Nephron progenitor cell (in vitro differentiated cells): ENCODE results near the gene KIAA1549.

Experiments
- DNase-seq: peaks from one replicate; pipeline ENCODE4 v3.0.0; 2021
- H3K27ac Mint-ChIP-seq: 2 replicates; pipeline ENCODE4 v1.8.0; 2021; ENCODE audit warnings: mild to moderate bottlenecking, moderate library complexity, mixed read lengths
- H3K27me3 Mint-ChIP-seq: 2 replicates; pipeline ENCODE4 v1.8.0; 2021; ENCODE audit warnings: mild to moderate bottlenecking, low read depth, mixed read lengths; ENCODE audit not compliant: poor library complexity
- H3K36me3 Mint-ChIP-seq: 2 replicates; pipeline ENCODE4 v1.8.0; 2021; ENCODE audit warnings: low read depth, mixed read lengths
- H3K4me1 Mint-ChIP-seq: 2 replicates; pipeline ENCODE4 v1.8.0; 2021; ENCODE audit warnings: mixed read lengths
- H3K4me3 Mint-ChIP-seq: 2 replicates; pipeline ENCODE4 v1.8.0; 2021; ENCODE audit warnings: mild to moderate bottlenecking, moderate library complexity, mixed read lengths
- H3K9me3 Mint-ChIP-seq: 2 replicates; pipeline ENCODE4 v1.8.0; 2021; ENCODE audit warnings: mild to moderate bottlenecking, moderate library complexity, mixed read lengths
- TF ChIP-seq, protein P1 (sequence below): fragments of 200-600 bp; sonication (generic); IDR thresholded peaks from 2 replicates; pipeline ENCODE4 v1.5.0; 2021; ENCODE audit warnings: antibody characterized with exemption

The KIAA1549 gene

DNA sequence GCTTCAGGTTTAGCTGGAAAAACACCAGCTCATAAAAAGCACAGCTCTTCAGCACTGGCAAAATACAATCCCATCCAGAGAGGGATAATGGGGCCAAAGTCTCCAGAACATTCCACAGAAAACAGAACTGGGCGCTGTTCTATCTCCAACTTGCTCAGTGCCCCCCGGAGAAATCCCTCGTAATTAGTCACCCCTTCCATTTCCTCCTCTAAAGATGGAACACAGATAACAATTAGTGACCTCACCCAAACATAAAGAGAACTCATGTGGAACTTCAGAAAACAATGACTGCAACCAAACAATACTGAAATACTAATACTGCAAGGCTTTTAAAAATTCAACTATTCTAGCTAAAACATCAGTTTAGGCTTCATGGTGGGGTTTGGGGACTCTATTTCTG is 46.3 kb downstream of the KIAA1549 start:
- Mint-ChIP-seq H3K27me3 (peaks cover 3% of the 10 kb centered on the region), H3K27ac (peak overlapping the region; percentile 4), H3K4me3 (no peak overlapping the region), H3K9me3 (no peaks in the 10 kb centered on the region), H3K36me3 (peaks cover 47% of the 10 kb centered on the region), H3K4me1 (peaks cover 48% of the 10 kb centered on the region)
- DNase-seq = no peak
- TF ChIP-seq, protein P1, sequence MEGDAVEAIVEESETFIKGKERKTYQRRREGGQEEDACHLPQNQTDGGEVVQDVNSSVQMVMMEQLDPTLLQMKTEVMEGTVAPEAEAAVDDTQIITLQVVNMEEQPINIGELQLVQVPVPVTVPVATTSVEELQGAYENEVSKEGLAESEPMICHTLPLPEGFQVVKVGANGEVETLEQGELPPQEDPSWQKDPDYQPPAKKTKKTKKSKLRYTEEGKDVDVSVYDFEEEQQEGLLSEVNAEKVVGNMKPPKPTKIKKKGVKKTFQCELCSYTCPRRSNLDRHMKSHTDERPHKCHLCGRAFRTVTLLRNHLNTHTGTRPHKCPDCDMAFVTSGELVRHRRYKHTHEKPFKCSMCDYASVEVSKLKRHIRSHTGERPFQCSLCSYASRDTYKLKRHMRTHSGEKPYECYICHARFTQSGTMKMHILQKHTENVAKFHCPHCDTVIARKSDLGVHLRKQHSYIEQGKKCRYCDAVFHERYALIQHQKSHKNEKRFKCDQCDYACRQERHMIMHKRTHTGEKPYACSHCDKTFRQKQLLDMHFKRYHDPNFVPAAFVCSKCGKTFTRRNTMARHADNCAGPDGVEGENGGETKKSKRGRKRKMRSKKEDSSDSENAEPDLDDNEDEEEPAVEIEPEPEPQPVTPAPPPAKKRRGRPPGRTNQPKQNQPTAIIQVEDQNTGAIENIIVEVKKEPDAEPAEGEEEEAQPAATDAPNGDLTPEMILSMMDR = no peak

DNA sequence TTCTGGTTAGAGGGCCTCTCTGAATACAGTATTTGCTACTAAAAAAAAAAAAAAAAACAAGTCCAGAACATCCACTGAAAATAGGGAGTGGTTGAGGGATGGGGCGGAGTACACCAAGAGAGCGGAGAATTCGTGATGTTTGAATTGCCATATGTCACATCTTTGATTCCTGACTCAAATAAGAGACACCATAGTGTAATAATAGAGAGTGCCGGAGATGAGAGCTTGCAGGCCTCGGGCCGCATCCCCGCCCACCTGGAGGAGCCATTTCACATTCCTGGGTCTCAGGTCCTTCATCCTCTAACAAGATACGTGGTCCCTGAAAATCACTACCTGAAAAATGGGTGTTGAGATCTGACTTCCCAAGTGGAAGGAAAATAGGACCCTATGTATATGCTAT is 46.8 kb downstream of the KIAA1549 start:
- Mint-ChIP-seq H3K4me1 (peaks cover 48% of the 10 kb centered on the region), H3K36me3 (peaks cover 49% of the 10 kb centered on the region), H3K27ac (no peak overlapping the region), H3K4me3 (no peak overlapping the region), H3K27me3 (peaks cover 6% of the 10 kb centered on the region), H3K9me3 (no peaks in the 10 kb centered on the region)
- TF ChIP-seq, protein P1 = no peak
- no peak for DNase-seq

DNA sequence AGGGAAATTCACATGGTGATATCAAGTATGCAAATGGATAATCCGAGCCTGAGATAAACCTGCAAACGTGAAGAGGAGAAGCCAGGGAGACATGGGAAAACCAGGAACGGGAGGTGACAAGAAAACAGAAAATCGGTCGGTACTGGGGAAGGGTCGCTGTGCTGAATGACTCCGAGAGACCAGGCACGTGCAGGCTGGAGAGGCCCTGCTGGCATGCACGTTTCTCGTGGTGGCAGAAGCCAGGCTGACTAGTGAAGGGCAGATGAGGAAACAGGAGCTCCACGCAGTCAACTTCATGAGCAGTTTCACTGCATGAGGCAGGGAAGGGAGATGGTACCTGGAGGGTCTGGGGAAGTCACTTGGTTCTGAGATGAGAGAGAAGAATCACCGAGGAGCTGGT is 48.3 kb downstream of the KIAA1549 start:
- Mint-ChIP-seq H3K9me3 (no peaks in the 10 kb centered on the region), H3K36me3 (peaks cover 51% of the 10 kb centered on the region), H3K27me3 (peaks cover 6% of the 10 kb centered on the region), H3K27ac (no peak overlapping the region), H3K4me1 (peaks cover 48% of the 10 kb centered on the region), H3K4me3 (no peak overlapping the region)
- TF ChIP-seq, protein P1 = no peak
- DNase-seq = no peak

DNA sequence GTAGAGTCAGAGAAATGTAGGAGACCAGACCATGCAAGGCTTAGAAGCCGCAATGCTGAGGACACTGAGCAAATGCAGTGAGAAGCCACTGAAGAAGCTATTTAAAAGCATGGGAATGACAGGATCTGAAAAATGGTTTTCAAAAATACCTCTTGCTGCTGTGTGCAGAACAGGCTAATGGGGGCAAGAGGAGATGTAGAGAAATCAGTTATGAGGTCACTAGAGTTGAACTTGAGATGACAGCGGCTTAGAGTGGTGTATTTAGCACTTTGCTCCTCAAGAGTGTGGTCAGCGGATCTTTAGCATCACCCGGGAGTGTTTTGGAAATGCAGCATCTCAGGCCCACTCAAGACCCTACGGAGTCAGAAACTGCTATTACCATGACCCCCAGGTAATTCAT is 48.8 kb downstream of the KIAA1549 start:
- no peak for DNase-seq
- no peak overlapping the region for H3K4me3 Mint-ChIP-seq
- no peaks in the 10 kb centered on the region for H3K9me3 Mint-ChIP-seq
- peaks cover 47% of the 10 kb centered on the region for H3K36me3 Mint-ChIP-seq
- no peak overlapping the region for H3K27ac Mint-ChIP-seq
- H3K4me1 Mint-ChIP-seq = peaks cover 46% of the 10 kb centered on the region
- H3K27me3 Mint-ChIP-seq = peaks cover 6% of the 10 kb centered on the region
- TF ChIP-seq, protein P1 = no peak

DNA sequence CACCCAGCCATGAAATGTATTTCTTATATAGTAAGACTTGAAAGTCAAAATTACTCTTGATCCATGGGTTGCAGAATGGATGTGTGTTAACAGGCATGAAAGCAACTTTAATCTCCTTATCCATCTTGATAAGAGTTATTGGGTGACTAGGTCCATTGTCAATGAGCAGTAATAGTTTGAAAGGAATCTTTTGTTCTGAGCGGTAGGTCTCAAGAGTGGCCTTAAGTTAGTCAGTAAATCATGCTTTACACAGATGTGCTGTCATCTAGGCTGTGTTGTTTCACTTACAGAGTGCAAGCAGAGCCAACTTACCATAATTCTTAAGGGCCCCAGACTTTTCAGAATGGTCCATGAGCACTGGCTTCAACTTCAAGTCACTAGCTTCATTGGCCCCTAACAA is 51.2 kb downstream of the KIAA1549 start:
- no peak for DNase-seq
- Mint-ChIP-seq H3K27ac (no peak overlapping the region), H3K27me3 (peaks cover 6% of the 10 kb centered on the region), H3K4me1 (peaks cover 42% of the 10 kb centered on the region), H3K36me3 (peaks cover 44% of the 10 kb centered on the region), H3K4me3 (no peak overlapping the region), H3K9me3 (no peaks in the 10 kb centered on the region)
- TF ChIP-seq, protein P1 = no peak

DNA sequence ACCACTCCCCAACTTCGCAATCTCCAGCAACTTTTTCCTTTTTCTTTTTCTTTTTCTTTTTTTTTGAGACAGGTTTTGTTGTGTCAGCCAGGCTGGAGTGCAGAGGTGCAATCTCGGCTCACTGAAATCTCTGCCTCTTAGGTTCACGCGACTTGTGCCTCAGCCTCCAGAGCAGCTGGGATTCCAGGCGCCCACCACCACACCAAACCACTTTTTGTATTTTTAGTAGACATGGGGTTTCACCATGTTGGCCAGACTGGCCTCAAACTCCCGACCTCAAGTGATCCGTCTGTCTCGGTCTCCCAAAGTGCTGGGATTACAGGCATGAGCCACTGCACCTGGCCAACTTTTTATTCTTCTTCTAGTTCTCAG is 55.0 kb downstream of the KIAA1549 start:
- H3K27me3 Mint-ChIP-seq = peaks cover 3% of the 10 kb centered on the region
- peaks cover 31% of the 10 kb centered on the region for H3K4me1 Mint-ChIP-seq
- H3K36me3 Mint-ChIP-seq = peaks cover 39% of the 10 kb centered on the region
- peak overlapping the region; percentile 98 for H3K27ac Mint-ChIP-seq
- H3K9me3 Mint-ChIP-seq = peaks cover 9% of the 10 kb centered on the region
- TF ChIP-seq, protein P1 = no peak
- DNase-seq = no peak
- peak overlapping the region; percentile 40 for H3K4me3 Mint-ChIP-seq
